ENCODE data around the gene GASK1A.

DNA sequence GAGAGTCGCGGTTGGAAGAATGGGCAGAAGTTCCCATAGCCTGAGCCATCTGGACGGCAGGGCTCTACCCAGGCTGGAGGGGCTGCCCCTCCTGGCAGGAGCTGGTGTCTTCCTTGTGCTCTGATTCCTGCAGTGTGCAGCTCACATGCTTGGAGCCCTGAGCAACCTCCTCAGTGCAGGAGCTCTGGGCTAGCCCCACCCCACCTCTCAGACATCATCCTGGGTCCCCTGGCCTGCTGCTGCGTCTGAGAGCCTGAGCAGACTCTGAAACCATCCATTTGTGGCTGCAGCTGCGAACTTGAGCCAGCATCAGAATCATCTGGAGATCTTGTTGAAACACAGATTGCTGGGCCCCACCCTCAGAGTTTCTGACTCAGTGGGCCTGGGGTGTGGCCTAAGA, 84.0 kb downstream of the GASK1A start:
- TF ChIP-seq POLR2A (IDR thresholded peaks at IDR 0.05) (no peak), POLR2AphosphoS5 (IDR thresholded peaks at IDR 0.05) (no peak)
- TF ChIP-seq, protein P1, sequence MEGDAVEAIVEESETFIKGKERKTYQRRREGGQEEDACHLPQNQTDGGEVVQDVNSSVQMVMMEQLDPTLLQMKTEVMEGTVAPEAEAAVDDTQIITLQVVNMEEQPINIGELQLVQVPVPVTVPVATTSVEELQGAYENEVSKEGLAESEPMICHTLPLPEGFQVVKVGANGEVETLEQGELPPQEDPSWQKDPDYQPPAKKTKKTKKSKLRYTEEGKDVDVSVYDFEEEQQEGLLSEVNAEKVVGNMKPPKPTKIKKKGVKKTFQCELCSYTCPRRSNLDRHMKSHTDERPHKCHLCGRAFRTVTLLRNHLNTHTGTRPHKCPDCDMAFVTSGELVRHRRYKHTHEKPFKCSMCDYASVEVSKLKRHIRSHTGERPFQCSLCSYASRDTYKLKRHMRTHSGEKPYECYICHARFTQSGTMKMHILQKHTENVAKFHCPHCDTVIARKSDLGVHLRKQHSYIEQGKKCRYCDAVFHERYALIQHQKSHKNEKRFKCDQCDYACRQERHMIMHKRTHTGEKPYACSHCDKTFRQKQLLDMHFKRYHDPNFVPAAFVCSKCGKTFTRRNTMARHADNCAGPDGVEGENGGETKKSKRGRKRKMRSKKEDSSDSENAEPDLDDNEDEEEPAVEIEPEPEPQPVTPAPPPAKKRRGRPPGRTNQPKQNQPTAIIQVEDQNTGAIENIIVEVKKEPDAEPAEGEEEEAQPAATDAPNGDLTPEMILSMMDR (IDR thresholded peaks at IDR 0.05 in 8 of 11, conservative IDR thresholded peaks at IDR 0.05 in 3 of 11), result no peak
